ENCODE results near the gene APOE.

The APOE gene

GRCh38 chr19:44890366-44891015 is 15.1 kb upstream of the APOE start:
- no peak for TF ChIP-seq CTCF (IDR thresholded peaks at IDR 0.05)

GRCh38 chr19:44891016-44891882 is 14.3 kb upstream of the APOE start, which contains the start of gene TOMM40:
TSS of gene TOMM40 (plus strand) at chr19:44891254. CDS start at chr19:44891416, 162 bp downstream.
- no peak for TF ChIP-seq CTCF (IDR thresholded peaks at IDR 0.05)

- no peak for TF ChIP-seq CTCF (IDR thresholded peaks at IDR 0.05)
Measured at GRCh38 chr19:44892932-44893331, 12.7 kb upstream of the APOE start.

GRCh38 chr19:44893332-44894051 is 12.1 kb upstream of the APOE start:
- no peak for TF ChIP-seq CTCF (IDR thresholded peaks at IDR 0.05)

GRCh38 chr19:44894052-44894400 is 11.6 kb upstream of the APOE start:
- no peak for TF ChIP-seq CTCF (IDR thresholded peaks at IDR 0.05)

DNA sequence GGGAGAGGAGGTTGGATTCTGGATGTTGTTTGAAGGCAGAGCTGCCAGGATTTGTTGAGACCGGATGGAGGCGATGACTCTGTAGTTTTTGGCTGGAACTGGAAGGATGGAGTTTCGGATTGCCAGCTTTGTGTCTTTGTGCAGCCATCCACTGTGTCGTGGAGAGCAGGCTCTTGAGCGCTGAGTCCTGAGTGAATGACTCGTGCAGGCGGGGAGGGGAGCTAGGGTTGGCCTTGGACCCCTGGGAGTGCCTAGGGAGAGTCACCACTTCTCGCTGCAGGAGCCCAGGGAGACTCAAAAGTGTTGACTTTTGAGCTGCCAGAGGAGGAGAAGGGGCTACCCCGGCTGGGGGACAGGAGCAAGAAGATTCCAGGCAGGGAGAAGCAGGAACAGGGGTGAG is 10.7 kb upstream of the APOE start:
- TF ChIP-seq CTCF (IDR thresholded peaks at IDR 0.05), result no peak

- no peak for TF ChIP-seq CTCF (IDR thresholded peaks at IDR 0.05)
Measured at GRCh38 chr19:44897835-44898234, 7.8 kb upstream of the APOE start.

Data from LNCAP (cell line).